ENCODE data around the gene NBR1.
"Not testable (repeated sequence)": the region's sequence is repeated elsewhere in the genome, so short reads cannot be mapped to it uniquely, and the experiment has no call there.

The NBR1 gene, protein sequence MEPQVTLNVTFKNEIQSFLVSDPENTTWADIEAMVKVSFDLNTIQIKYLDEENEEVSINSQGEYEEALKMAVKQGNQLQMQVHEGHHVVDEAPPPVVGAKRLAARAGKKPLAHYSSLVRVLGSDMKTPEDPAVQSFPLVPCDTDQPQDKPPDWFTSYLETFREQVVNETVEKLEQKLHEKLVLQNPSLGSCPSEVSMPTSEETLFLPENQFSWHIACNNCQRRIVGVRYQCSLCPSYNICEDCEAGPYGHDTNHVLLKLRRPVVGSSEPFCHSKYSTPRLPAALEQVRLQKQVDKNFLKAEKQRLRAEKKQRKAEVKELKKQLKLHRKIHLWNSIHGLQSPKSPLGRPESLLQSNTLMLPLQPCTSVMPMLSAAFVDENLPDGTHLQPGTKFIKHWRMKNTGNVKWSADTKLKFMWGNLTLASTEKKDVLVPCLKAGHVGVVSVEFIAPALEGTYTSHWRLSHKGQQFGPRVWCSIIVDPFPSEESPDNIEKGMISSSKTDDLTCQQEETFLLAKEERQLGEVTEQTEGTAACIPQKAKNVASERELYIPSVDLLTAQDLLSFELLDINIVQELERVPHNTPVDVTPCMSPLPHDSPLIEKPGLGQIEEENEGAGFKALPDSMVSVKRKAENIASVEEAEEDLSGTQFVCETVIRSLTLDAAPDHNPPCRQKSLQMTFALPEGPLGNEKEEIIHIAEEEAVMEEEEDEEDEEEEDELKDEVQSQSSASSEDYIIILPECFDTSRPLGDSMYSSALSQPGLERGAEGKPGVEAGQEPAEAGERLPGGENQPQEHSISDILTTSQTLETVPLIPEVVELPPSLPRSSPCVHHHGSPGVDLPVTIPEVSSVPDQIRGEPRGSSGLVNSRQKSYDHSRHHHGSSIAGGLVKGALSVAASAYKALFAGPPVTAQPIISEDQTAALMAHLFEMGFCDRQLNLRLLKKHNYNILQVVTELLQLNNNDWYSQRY

DNA sequence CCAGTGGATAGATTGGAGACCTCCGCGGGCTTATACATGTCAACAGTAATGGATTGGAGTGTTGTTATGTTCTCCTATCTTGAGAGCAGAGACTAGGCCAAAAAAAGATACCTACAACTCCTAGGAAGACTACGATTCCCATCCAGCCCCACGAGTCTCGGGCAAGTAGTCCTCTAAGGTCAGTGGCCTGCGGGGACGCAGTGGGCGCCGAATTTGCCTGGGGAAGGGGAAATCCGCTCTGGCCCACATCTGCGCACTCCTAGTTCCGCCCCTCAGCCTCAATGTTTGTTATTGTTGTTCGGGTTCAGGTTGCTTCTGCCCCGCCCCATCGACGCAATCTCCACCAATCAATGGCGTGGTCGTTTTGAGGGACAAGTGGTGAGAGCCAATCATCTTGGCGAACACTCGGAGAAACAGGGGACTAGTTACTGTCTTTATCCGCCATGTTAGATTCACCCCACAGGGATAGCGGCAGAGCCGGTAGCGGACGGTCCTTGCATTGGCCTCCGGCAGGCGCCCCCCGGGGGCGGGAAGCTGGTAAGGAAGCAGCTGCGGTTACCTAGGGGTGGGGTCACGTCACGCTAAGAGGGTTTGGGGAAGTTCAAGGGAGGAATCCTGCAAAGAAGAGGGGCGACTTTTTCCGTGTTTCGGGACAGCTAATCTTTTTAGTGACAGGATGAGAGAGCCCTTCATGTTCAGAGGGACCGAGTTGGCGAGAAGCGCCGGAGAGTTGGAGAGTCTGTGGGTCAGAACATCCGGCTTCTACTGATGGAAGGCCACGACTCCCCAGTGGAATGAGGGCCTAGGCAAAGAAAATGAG lies at the start of gene NBR1:
NBR1 (plus strand) TSS at position 449 of the 820 bp plus-strand sequence. CDS start 4,586 bp downstream, outside the sequence.
- DNase-seq (ENCODE audit: low read depth in 2 of 2, low spot score in 1 of 2), result peak; percentile 82 to 89

DNA sequence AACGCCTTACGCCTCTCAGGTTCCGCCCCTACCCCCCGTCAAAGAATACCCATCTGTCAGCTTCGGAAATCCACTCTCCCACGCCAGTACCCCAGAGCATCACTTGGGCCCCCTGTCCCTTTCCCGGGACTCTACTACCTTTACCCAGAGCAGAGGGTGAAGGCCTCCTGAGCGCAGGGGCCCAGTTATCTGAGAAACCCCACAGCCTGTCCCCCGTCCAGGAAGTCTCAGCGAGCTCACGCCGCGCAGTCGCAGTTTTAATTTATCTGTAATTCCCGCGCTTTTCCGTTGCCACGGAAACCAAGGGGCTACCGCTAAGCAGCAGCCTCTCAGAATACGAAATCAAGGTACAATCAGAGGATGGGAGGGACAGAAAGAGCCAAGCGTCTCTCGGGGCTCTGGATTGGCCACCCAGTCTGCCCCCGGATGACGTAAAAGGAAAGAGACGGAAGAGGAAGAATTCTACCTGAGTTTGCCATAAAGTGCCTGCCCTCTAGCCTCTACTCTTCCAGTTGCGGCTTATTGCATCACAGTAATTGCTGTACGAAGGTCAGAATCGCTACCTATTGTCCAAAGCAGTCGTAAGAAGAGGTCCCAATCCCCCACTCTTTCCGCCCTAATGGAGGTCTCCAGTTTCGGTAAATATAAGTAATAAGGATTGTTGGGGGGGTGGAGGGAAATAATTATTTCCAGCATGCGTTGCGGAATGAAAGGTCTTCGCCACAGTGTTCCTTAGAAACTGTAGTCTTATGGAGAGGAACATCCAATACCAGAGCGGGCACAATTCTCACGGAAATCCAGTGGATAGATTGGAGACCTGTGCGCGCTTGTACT lies 45.7 kb upstream of the NBR1 start, which contains the start of gene BRCA1:
BRCA1 (minus strand) TSS at position 232 of the 834 bp plus-strand sequence. CDS start 1,268 bp downstream, outside the sequence.
- DNase-seq (ENCODE audit: low read depth in 2 of 2, low spot score in 1 of 2), result peak; percentile 87 to 89

DNA sequence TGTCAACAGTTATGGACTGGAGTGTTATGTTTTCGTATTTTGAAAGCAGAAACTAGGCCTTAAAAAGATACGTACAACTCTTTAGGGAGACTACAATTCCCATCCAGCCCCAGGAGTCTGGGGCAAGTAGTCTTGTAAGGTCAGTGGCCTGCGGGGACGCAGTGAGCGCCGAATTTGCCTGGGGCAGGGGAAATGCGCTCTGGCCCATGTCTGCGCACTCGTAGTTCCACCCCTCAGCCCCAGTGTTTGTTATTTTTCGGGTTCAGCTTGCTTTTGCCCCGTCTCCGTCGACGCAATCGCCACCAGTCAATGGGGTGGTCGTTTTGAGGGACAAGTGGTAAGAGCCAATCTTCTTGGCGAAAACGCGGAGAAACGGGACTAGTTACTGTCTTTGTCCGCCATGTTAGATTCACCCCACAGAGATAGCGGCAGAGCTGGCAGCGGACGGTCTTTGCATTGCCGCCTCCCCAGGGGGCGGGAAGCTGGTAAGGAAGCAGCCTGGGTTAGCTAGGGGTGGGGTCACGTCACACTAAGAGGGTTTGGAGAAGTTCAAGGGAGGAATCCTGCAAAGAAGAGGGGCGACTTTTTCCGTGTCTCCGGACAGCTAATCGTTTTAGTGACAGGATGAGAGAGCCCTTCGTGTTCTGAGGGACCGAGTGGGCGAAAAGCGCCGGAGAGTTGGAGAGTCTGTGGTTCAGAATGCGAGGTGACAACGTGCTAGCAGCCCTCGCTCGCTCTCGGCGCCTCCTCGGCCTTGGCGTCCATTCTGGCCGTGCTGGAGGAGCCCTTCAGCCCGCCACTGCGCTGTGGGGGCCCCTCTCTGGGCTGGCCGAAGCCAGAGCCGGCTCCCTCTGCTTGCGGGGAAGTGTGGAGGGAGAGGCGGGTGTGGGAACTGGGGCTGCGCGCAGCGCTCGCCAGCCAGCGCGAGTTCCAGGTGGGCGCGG lies 44.8 kb upstream of the NBR1 start:
- DNase-seq (ENCODE audit: low read depth in 2 of 2, low spot score in 1 of 2), result no peak

DNA sequence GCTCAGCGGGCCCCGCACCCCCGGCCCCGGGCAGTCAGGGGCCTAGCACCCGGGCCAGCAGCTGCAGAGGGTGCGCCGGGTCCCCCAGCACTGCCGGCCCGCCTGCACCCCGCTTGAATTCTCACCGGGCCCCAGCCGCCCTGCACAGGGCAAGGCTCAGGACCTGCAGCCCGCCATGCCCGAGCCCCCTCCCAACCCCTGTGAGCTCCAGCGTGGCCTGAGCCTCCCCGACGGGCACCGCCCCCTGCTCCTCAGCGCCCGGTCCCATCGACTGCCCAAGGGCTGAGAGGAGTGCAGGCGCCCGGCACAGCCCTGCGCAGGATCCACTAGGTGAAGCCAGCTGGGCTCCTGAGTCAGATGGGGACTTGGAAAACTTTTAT lies 44.1 kb upstream of the NBR1 start:
- no peak for DNase-seq (ENCODE audit: low read depth in 2 of 2, low spot score in 1 of 2)

DNA sequence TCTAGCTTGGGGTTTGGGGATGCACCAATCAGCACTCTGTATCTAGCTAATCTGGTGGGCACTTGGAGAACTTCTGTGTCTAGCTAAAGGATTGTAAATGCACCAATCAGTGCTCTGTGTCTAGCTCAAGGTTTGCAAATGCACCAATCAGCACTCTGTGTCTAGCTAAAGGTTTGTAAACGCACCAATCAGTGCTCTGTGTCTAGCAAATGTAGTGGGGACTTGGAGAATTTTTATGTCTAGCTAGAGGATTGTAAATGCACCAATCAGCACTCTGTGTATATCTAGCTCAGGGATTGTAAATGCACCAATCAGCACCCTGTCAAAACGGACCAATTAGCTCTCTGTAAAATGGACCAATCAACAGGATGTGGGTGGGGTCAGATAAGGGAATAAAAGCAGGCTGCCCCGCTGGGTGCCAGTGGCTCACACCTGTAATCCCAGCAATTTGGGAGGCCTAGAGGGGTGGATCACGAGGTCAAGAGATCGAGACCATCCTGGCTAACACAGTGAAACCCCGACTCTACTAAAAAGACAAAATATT lies 43.6 kb upstream of the NBR1 start:
- not testable (repeated sequence) for DNase-seq (ENCODE audit: low read depth in 2 of 2, low spot score in 1 of 2)

DNA sequence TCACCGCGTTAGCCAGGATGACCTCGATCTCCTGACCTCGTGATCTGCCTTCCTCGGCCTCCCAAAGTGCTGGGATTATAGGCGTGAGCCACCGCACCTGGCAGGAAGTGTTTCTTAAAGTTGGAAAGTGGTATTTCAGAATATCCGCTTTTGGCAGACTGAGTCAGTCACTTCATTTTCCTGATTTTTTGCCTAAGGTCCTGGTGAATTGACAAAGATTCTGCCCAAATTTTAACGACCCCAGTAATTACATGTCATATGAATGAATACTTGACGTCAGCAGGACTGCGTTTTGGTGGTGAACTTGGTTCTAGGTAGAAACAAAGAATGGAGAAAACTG lies 41.4 kb upstream of the NBR1 start:
- DNase-seq (ENCODE audit: low read depth in 2 of 2, low spot score in 1 of 2), result no peak

DNA sequence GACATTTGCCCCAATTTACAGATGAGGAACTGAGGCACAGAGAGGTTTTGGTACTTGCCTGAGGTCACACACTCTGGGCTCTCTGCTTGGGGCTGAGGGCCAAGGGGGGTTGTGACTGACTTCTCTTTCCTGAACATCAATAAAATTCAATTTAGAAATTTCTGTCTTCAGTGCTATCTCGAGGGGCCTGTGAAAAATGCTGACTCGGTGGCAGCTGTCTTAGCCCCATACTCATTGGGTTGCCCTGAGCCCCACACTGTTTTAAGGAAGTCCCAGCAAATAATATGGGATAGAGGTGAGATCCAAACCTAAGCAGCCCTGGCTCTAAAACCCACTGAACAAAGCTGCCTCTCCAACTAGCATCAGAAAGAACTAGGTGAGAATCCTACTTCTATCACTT lies 38.9 kb upstream of the NBR1 start:
- no peak for DNase-seq (ENCODE audit: low read depth in 2 of 2, low spot score in 1 of 2)

DNA sequence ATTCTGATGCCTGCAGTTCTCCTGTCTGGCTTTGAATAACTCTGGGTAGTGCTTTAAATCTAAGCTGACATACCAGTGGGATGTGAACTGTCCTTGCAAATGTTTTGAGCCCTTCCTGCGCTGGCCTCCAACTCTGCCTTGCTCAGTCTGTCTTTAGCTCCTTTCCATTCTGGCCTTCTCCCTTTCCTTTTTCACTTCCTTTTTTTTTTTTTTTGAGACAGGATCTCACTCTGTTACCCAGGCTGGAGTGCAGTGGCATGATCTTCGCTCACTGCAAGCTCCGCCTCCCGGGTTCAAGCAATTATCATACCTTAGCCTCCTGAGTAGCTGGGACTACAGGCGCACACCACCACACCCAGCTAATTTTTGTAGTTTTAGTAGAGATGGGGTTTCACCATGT lies 37.6 kb upstream of the NBR1 start:
- DNase-seq (ENCODE audit: low read depth in 2 of 2, low spot score in 1 of 2), result not testable (repeated sequence)

DNA sequence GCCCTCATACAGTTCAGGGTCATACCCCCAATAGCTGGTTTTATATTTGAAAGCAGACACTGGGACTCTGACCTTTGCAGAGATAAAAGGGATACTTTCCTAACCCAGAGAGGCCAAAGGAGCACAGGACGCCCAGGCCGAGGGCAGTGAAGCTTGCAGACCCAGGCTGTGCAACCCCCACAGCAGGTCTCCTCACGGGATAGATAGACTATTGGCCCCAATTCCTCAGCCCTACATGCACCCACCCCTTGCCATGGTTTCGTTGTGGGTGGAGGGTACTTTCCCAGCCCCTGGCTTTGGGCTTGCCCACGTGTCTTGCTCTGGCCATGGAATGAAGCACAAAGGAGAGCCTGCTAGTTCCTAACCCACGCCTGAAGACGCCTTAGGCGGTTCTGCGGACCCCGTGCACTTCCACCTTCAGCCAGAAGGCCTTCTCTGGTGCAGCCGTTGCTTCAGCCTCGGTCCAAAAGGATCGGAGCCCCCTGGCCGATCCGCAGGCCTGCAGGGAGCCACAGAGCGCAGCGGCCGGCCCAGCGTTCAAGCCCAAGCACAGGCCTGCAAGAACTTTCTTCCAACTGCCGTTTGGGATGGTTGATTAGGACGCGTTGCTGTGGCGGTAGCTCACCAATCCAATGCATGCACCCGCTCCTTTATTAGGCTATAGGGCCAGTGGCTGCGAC lies 36.1 kb upstream of the NBR1 start:
- DNase-seq (ENCODE audit: low read depth in 2 of 2, low spot score in 1 of 2), result no peak

DNA sequence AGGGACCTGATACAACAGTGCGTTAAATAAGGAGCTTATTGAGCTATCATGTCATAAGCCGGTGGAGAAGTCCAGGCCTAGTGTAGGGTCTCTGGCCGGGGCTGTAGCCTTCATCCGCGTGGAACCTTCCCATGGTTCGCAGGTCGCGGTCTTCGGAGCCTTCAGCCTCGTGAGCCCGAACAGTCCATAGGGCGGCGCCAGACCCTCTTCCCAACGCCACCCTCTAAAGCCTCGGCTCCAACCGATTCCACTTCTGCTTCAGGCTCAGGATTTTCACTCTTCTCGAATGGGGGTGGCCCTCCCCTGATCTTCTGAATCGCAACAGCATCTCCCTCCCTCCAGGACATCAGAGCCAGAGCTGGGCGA lies 35.6 kb upstream of the NBR1 start:
- DNase-seq (ENCODE audit: low read depth in 2 of 2, low spot score in 1 of 2), result no peak

DNA sequence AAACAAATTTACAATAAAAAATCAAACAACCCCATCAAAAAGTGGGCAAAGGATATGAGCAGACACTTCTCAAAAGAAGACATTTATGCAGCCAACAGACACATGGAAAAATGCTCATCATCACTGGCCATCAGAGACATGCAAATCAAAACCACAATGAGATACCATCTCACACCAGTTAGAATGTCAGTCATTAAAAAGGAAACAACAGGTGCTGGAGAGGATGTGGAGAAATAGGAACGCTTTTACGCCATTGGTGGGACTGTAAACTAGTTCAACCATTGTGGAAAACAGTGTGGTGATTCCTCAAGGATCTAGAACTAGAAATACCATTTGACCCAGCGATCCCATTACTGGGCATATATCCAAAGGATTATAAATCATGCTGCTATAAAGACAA lies 34.4 kb upstream of the NBR1 start:
- not testable (repeated sequence) for DNase-seq (ENCODE audit: low read depth in 2 of 2, low spot score in 1 of 2)

DNA sequence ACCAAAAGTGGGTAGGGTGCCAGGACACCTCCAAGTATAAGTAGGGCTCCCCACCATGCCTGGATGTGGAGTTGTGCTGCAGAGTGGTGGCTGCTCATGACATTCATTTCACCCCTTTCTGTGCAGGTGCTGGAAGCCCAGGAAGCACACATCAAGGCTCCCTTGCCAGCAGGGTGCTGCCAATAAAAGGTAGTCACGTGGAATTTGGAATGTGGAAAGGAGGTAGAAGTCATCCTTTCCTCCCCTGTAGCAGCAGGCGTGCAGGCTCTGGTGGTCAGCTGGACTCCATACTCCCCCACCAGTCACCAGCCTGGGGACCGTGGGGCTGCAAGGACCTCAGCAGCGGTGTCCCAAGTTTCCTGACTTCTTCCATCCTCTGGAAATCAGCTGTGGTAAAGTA lies 32.5 kb upstream of the NBR1 start:
- not testable (repeated sequence) for DNase-seq (ENCODE audit: low read depth in 2 of 2, low spot score in 1 of 2)

DNA sequence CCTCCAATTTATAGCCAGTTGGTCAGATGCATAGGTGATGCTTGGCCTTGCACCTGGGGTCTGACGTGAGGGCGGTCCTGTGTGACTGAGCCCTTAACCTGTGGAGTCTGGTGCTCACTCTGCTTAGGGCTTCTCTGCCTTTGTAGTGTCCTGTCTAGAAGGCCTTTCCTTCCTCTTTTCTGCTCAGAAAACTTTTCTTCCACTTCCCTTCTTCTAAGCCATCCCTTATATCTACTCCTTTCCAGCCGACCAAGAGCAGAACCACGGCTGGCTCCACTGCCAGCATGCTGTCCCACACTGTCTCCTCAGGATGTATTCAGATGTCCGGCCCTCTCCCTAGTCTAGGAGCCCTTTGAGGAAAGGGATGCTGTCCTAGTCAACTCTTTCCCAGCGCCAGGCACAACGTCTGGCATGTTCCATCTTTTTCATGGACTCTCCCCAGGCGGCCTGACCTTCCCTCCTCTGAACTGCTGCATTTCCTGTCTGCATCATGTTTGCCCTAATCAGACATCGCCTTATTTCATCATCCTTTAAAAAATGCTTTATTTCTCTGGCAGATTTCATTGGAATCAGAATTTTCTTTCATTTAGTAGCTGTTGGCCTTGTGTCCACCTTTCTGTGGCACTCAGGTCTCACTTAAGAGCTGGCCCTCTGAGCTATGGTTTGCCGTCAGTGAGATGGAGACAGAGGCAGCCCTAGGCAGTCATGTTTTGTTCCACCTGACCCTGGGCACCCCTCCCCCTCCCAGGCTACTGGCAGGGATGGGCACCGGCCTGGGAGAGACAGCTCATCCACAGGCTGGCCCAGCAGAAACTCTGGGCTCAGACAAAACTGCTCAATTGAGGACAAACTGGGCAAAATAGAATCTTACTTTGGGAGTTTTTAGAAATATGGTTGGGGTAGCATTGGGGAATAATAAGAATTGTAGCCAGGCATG lies 30.4 kb upstream of the NBR1 start:
- no peak for DNase-seq (ENCODE audit: low read depth in 2 of 2, low spot score in 1 of 2)

DNA sequence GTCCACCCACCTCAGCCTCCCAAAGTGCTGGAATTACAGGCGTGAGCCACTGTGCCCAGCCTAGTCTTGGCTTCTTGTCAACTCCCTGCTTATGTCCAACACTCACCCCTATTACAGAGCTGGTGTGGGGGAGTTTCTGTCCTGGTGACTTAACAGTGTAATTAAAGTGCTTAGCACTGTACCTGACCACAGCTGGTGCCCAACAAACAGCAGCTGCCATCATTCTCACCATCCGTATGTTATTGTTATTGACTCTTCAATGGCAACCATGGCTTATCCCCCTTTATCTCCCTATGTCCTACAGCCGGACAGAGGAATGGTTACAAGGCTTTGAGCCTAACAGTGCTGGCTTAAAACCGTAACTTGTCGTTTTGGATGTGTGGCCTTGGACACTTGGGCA lies 28.9 kb upstream of the NBR1 start:
- DNase-seq (ENCODE audit: low read depth in 2 of 2, low spot score in 1 of 2), result no peak

DNA sequence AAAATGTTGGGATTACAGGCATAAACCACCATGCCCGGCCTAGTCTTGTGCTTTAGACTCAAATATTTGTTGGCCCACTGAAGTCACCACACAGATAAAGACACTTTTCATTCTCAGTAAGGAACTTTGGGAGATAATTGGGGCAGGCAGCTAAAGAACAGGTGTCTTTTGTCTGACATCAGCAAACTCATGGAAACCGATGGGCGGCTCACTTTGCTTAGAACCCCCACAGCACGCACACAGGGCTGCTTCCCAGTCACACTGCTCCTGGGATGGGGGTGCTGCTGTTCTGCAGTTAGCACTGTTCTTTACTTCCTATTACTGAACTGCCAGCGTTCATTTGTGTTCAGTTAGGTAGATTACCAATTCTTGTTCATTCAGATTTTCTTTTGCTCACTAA lies 27.8 kb upstream of the NBR1 start:
- DNase-seq (ENCODE audit: low read depth in 2 of 2, low spot score in 1 of 2), result no peak

DNA sequence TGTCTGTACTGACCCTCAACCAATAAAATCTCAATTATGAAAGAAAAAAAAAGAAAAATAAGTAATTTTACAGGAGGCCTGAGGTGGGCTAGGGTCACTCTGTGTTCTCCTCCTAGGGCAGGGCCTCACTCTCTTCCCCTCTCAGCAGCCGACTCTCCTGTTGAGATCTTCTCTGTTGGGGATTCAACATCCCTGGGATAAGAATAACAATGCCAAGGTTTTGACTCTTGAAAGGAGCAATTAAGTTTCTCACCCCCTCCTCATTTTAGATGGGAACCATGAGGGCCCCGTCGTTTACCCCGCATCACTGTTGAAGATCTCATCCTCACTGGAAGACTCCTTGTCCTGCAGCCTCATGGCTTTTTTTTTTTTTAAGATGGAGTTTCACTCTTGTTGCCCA lies 24.4 kb upstream of the NBR1 start:
- no peak for DNase-seq (ENCODE audit: low read depth in 2 of 2, low spot score in 1 of 2)

DNA sequence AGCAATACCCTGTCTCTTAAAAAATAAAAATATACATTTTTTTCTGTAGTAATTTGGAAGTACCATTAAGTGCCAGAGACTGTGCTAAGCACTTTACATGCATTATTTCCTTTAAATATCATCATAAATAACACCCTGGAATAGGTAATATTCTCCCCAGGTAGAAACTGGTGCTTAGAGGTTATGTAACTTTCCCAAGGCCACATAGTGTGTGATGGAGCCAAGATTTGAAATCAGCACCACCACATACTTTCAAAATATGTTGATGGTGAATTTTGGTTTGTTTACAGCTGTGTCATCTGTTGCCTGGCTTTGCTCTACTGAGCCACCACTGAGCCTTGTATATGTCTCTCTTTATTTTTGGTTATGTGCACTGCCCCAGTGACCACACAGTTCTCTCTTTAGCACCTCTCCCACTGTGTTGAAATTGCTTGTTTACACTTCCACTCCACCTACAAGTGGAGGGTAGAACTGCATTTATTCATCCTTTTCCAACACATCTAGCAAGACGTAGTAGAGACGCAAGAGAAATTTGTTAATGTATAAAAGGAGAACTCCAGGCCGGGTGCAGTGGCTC lies 19.0 kb upstream of the NBR1 start:
- DNase-seq (ENCODE audit: low read depth in 2 of 2, low spot score in 1 of 2), result no peak
